Gastroesophageal sphincter (tissue), 4 donors: ENCODE data around the gene OR1S2. TPM values are rescaled to one million over a fixed set of nuclear protein-coding genes. Genes with fewer than 3 reads are reported as not detected.

Experiments used
- ATAC-seq: fragments of 150-250 bp; one replicate; pipeline ENCODE4 v1.9.1; 2016; ENCODE audit warnings: mild to moderate bottlenecking, moderate library complexity
- H3K27ac ChIP-seq, 4 donors: fragments of 200-600 bp; sonication (generic) in 3 of 4; 1 replicate in 3 of 4; 2 replicates in 1 of 4; pipeline ENCODE4 v1.5.1; 2016 to 2019
- H3K27me3 ChIP-seq: fragments of 200-600 bp; sonication (generic); one replicate; pipeline ENCODE4 v1.5.1; 2019
- H3K36me3 ChIP-seq, 2 donors: fragments of 200-600 bp; sonication (generic); one replicate each; pipeline ENCODE4 v1.5.1; 2019; ENCODE audit warnings: control low read depth in 1 of 2
- H3K4me1 ChIP-seq, 3 donors: fragments of 200-600 bp; sonication (generic); 1 replicate in 2 of 3; 2 replicates in 1 of 3; pipeline ENCODE4 v1.5.1; 2016 to 2019; ENCODE audit warnings: control low read depth in 2 of 3
- H3K4me3 ChIP-seq, 2 donors: fragments of 200-600 bp; sonication (generic); one replicate each; pipeline ENCODE4 v1.5.1; 2019; ENCODE audit warnings: mild to moderate bottlenecking in 1 of 2, moderate library complexity in 1 of 2
- H3K9me3 ChIP-seq, 3 donors: fragments of 200-600 bp; sonication (generic); one replicate each; pipeline ENCODE4 v1.5.1; 2017 to 2019; ENCODE audit warnings: control low read depth in 2 of 3
- EP300 ChIP-seq: sonication (generic); formaldehyde crosslinking; IDR thresholded peaks from one replicate; pipeline ENCODE4 v1.6.1; 2017; ENCODE audit warnings: antibody characterized with exemption, mild to moderate bottlenecking
- POLR2A ChIP-seq, 2 donors: fragments of 450-650 bp; IDR thresholded peaks; one replicate each; pipeline ENCODE4 v1.6.1; 2017; ENCODE audit warnings: antibody characterized with exemption in 2 of 2, mild to moderate bottlenecking in 2 of 2, moderate library complexity in 1 of 2
- POLR2AphosphoS5 ChIP-seq: sonication (generic); formaldehyde crosslinking; IDR thresholded peaks from one replicate; pipeline ENCODE4 v1.6.1; 2017; ENCODE audit warnings: antibody characterized with exemption
- WGBS, 2 donors: methylation state at CpG; one replicate each; pipeline ENCODE4 v1.1.5; 2018; ENCODE audit warnings: low coverage in 1 of 2; 5-methylcytosine and 5-hydroxymethylcytosine counted together
- total RNA-seq, 4 donors: library from RNA; depleted of rRNA; stranded (reverse); fragments of >200 nt; gene quantifications; one replicate each; pipeline ENCODE4 v1.1.0, GENCODE V29; 2016
- TF ChIP-seq, protein P1 (sequence below), 4 experiments: fragments of 200-600 bp in 2 of 4; fragments of 450-650 bp in 2 of 4; sonication (generic) in 1 of 4; IDR thresholded peaks; one replicate each; pipeline ENCODE4 v1.5.1; 2017 to 2019; ENCODE audit warnings: antibody characterized with exemption in 4 of 4, mild to moderate bottlenecking in 2 of 4, moderate library complexity in 2 of 4

Gene OR1S2
- total RNA-seq, 4 donors from 2014 or later = not detected

DNA sequence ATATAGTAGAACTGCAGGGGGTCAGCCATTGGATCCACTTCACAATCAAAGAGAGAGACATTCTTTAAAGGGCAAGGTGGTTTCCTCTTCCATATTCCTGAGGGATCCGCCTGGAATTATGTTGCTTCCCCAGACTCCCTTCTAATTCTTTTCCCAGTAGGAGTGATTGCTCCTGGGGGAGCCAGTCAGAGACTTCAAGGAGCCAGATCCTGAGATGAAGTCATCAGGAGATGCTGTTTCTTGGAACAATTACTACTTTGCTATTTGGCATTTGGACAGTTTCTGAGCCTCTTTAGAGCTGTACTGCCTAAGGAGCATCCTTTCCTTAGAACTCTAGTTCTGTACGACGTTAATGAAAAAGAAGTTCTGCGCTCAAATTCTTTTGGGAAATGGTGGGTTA is 17.0 kb downstream of the OR1S2 start:
- no peak overlapping the region for H3K27ac ChIP-seq
- 81 to 90% methylated on average over 3 to 4 of the region's 4 CpGs for WGBS, 2 donors
- ATAC-seq = no peak
- H3K9me3 ChIP-seq = no peaks in the 10 kb centered on the region
- no peaks in the 10 kb centered on the region for H3K27me3 ChIP-seq
- no peaks in the 10 kb centered on the region for H3K4me1 ChIP-seq
- H3K36me3 ChIP-seq = no peaks in the 10 kb centered on the region
- TF ChIP-seq EP300 (no peak), POLR2AphosphoS5 (no peak), POLR2A (IDR thresholded peaks at IDR 0.05) (no peak)
- TF ChIP-seq, protein P1, sequence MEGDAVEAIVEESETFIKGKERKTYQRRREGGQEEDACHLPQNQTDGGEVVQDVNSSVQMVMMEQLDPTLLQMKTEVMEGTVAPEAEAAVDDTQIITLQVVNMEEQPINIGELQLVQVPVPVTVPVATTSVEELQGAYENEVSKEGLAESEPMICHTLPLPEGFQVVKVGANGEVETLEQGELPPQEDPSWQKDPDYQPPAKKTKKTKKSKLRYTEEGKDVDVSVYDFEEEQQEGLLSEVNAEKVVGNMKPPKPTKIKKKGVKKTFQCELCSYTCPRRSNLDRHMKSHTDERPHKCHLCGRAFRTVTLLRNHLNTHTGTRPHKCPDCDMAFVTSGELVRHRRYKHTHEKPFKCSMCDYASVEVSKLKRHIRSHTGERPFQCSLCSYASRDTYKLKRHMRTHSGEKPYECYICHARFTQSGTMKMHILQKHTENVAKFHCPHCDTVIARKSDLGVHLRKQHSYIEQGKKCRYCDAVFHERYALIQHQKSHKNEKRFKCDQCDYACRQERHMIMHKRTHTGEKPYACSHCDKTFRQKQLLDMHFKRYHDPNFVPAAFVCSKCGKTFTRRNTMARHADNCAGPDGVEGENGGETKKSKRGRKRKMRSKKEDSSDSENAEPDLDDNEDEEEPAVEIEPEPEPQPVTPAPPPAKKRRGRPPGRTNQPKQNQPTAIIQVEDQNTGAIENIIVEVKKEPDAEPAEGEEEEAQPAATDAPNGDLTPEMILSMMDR (IDR thresholded peaks at IDR 0.05) = no peak
- no peak overlapping the region for H3K4me3 ChIP-seq

DNA sequence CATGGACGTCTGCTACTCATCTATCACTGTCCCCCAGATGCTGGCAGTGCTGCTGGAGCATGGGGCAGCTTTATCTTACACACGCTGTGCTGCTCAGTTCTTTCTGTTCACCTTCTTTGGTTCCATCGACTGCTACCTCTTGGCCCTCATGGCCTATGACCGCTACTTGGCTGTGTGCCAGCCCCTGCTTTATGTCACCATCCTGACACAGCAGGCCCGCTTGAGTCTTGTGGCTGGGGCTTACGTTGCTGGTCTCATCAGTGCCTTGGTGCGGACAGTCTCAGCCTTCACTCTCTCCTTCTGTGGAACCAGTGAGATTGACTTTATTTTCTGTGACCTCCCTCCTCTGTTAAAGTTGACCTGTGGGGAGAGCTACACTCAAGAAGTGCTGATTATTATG is 24.3 kb downstream of the OR1S2 start:
- 61 to 83% methylated on average over 2 to 6 of the region's 7 CpGs for WGBS, 2 donors
- ATAC-seq = no peak
- no peak for TF ChIP-seq POLR2A (IDR thresholded peaks at IDR 0.05)

DNA sequence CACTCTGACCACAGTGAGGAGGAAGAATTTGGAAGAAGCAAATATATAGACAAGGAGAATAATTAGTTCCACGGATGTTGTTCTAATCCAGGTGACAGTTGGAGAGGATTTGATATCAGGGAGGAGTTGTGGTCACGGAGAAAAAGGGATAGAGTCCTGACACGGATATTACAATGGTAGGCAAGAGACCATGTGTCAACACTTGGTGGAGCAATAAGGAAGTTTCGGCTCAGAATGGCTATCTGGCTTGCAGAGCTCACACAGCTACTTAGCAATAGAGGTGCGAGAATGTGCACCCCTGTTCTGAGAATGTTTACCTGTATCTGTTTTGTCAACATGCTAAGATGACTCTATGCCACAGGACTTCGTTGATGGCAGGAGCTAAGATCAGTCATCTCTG is 25.5 kb downstream of the OR1S2 start:
- Histone ChIP-seq H3K4me3 (no peak overlapping the region), H3K36me3 (no peaks in the 10 kb centered on the region), H3K9me3 (no peaks in the 10 kb centered on the region), H3K4me1 (no peaks in the 10 kb centered on the region), H3K27ac (no peak overlapping the region), H3K27me3 (no peaks in the 10 kb centered on the region)
- 77 to 82% methylated on average over 6 of the region's 6 CpGs for WGBS, 2 donors
- TF ChIP-seq POLR2A (IDR thresholded peaks at IDR 0.05) (no peak), EP300 (no peak), POLR2AphosphoS5 (no peak)
- TF ChIP-seq, protein P1 (IDR thresholded peaks at IDR 0.05) = no peak
- no peak for ATAC-seq

More for the DNA sequence above, 24.3 kb downstream of the OR1S2 start:
- H3K4me1 ChIP-seq = no peaks in the 10 kb centered on the region
- no peak overlapping the region for H3K27ac ChIP-seq
- no peaks in the 10 kb centered on the region for H3K9me3 ChIP-seq
- no peaks in the 10 kb centered on the region for H3K27me3 ChIP-seq
- H3K36me3 ChIP-seq = no peaks in the 10 kb centered on the region
- H3K4me3 ChIP-seq = no peak overlapping the region

DNA sequence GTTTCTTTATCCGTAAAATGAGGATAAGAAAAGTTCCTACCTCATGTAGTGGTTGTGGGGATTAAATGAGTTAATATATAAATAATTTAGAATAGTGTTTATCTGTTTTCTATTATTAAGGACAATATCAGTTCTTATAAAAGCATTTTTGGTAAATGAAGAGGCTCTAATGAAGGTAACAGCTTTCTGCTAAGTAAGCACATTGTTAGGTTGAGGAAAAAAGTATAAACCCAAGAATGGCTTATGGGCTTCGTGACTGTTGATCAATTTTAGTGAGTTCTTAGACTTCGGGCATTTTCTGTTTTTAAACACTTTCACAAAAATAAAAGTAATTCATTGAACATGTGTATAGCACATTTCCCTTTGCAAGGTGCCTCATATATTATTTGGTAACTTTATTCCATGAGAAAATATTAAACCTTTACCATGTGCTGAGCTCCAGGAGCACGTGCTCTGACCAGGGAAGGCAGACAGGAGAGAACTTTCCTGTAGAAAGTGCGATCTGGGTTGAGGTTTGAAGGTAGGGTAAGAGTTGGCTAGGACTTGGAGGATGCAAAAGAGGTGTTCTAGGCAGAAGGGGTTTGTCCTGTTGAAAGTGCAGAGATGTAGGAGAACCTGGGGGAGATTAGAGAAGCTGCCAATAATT is 26.4 kb downstream of the OR1S2 start:
- TF ChIP-seq, protein P1 (IDR thresholded peaks at IDR 0.05) = no peak
- TF ChIP-seq POLR2AphosphoS5 (no peak), EP300 (no peak), POLR2A (IDR thresholded peaks at IDR 0.05) (no peak)
- no peaks in the 10 kb centered on the region for H3K4me1 ChIP-seq
- no peaks in the 10 kb centered on the region for H3K36me3 ChIP-seq
- WGBS, 2 donors = 71 to 75% methylated on average over 3 to 5 of the region's 5 CpGs
- ATAC-seq = no peak
- no peaks in the 10 kb centered on the region for H3K27me3 ChIP-seq
- H3K9me3 ChIP-seq = no peaks in the 10 kb centered on the region
- H3K4me3 ChIP-seq = no peak overlapping the region
- H3K27ac ChIP-seq = no peak overlapping the region

DNA sequence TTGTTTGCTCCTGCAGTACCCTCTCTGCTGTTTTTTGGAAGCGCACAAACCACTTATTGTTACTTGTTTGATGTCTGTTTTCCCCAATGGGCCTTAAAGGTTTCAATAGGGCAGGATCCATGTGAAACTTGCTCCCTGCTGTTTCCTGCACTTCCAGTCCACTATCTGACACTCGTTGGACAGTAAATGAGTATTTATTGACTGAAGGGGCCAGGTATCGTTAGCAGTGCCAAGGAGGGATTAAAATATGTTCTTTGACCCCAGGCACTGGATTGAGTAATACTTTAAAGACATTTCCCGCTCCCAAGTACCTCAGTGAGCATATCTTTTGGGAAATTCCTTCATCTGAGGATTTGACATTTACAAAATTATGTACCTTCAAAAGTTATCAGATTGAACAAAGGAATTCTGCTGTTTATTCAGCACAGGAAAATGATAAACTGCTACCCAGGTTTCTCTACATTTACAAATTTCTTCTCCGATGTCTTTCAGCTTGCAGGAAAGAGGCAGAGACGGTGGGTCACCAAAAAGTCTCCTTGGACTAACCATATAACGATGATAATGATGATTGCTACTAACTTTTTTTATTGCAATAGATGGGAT is 38.3 kb downstream of the OR1S2 start:
- H3K27me3 ChIP-seq = no peaks in the 10 kb centered on the region
- no peak for TF ChIP-seq POLR2AphosphoS5
- TF ChIP-seq, protein P1 (IDR thresholded peaks at IDR 0.05) = no peak
- TF ChIP-seq EP300 = no peak
- no peak for TF ChIP-seq POLR2A (IDR thresholded peaks at IDR 0.05)
- H3K27ac ChIP-seq = no peak overlapping the region
- no peaks in the 10 kb centered on the region for H3K4me1 ChIP-seq
- H3K36me3 ChIP-seq = no peaks in the 10 kb centered on the region
- no peaks in the 10 kb centered on the region for H3K9me3 ChIP-seq
- H3K4me3 ChIP-seq = no peak overlapping the region
- no peak for ATAC-seq
- 68 to 71% methylated on average over 6 to 7 of the region's 7 CpGs for WGBS, 2 donors
